GM12872 (cell line): ENCODE measurements around the gene FNDC5.

Source experiments
- TF ChIP-seq, protein P1 (sequence below): IDR thresholded peaks from 3 replicates; pipeline ENCODE4 v1.5.1; 2011; ENCODE audit warnings: low read depth, mild to moderate bottlenecking, low read length, moderate library complexity; ENCODE audit not compliant: insufficient read depth

FNDC5 gene

DNA sequence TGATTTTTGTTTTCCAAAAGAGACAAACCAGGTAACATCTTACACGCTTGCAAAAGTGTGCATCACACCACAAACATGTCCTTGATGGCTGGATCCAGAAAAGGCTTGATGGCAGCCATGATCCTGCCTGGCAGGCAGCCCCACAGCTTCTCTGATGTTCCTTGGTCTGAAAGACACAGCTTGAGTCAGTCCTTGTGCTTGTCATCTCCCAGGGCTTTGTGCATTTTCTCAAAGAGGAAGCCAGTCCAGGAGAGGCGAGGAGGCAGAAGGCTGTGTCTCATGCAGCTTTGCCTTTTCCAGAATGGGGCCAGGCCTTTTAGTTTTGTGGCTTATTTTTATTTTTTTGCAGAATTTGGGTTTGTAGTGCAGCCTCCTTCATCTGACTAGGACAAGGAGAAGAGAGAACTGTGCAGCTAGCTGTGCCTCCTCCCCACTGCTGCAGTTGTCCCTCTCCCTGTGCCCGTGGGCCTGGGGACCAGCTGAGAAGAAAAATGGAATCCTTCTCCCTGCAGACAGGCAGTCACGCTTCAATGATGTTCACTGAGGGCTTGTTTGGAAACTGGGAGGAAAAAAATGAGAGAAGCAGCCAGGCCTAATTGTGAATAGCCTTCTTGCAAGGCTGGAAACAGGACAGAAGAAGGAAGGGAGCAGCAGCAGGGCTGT is 7.4 kb downstream of the FNDC5 start:
- TF ChIP-seq, protein P1, sequence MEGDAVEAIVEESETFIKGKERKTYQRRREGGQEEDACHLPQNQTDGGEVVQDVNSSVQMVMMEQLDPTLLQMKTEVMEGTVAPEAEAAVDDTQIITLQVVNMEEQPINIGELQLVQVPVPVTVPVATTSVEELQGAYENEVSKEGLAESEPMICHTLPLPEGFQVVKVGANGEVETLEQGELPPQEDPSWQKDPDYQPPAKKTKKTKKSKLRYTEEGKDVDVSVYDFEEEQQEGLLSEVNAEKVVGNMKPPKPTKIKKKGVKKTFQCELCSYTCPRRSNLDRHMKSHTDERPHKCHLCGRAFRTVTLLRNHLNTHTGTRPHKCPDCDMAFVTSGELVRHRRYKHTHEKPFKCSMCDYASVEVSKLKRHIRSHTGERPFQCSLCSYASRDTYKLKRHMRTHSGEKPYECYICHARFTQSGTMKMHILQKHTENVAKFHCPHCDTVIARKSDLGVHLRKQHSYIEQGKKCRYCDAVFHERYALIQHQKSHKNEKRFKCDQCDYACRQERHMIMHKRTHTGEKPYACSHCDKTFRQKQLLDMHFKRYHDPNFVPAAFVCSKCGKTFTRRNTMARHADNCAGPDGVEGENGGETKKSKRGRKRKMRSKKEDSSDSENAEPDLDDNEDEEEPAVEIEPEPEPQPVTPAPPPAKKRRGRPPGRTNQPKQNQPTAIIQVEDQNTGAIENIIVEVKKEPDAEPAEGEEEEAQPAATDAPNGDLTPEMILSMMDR = no peak

DNA sequence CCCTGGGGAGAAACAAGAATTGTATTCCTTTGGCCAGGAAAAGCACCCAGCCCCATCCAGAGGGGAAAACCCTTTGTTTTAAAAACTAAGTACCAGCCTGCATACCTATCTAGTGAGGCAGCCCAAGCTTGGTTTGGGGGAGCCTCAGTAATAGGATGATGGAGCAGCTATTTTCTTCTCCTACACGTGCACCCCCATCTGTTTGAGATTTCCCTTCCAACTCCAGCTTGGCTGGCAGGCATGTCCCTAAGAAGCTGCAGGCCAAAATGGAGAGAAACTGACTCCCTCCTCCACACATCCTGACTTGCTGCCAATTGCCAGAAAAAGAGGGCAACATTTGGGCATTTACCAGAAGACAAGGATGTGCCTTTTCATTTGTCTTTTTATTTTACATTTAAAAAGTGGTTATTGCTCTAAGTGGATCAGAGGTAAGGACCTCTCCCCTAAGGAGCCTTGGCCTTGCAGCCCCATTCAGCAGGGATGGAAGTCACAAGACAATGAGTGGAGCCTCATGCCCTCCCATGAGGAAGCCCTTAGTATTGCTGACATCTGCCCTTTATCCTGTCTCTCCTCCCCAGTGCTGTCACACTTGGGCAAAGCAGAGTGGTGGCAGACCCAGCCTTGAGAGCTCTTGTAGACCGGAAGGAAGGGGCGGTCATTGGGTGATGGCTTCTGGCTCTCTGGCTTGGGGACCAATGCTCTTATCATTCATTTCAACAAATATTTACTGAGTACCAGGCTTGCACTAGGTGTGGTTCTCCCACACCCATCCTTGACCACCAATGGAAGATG is 8.6 kb downstream of the FNDC5 start:
- TF ChIP-seq, protein P1 = no peak

DNA sequence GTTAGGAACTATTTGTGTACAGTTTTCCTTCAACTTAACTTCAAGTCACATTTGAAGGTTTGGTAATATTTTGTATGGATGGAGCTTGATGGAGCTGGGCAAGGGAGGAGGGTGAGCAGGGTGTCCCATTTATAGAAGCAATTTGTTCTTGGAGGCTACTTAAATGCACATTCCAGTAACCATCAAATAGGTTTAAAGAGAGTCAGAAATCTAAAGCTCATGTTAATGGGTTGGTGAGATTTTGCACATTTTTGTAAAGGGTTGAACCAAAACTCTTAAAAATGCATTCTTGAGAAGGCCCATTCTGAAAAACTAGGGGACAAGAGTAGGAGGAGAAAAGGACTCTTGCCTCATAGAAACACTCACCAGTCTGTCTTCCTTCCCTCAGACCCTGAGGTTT is 10.1 kb downstream of the FNDC5 start:
- TF ChIP-seq, protein P1 = no peak

DNA sequence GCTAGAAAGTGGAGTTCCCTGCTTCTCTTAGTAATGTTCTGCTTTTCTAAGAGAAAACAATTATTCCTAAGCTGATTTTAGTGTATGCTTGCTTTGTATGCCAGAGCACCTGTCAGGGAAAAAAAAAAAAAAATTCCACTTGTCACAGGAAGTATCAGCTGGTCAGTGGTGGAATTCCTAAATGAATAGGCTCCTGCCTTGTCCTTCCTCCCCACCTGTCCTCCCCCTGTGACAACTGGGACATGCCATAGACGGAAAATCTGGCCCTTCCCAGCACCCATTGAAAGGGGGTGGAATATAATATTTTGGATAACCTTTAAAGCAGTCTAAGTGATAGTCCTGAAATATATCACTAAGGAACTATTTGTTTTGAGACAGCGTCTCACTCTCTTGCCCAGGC is 10.8 kb downstream of the FNDC5 start:
- TF ChIP-seq, protein P1 = no peak

DNA sequence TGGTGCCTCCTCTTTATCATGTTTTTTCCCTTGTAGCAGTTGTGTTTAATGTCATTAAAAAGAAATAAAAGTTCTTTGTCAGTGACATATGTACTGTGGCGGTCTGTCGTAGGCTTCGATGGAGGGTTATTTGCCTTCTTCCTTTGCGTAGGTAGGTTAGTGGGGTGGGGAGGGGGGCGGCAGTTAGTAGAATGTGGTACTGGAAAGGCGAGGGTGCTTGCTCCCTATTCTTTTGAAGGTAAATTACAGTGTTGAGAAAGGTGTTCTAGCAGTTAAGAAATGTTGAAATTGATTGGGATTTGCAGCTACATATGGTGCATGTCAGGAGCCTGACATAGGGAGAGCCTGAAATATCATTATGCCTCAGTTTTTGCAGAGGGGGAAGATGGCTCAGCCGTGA is 11.9 kb downstream of the FNDC5 start:
- TF ChIP-seq, protein P1 = no peak

DNA sequence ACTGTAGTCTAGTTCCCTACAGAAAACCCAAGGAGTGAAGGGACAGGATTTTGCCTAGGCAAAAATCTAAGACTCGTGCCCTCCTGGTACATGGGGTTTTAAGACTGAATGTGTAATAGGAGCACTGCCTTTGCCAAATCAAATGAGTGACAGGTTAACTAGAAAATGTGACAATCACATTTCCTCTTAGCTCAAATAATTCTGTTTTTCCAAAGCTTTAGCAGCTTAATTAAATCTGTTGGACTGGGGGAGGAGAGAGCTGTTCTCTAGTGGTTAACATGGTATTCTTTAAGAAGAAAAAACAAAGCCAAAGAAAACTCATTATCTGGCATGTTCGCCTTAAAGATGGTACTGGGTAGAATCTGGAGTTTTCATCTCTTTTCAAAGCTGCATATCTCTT is 12.6 kb downstream of the FNDC5 start:
- TF ChIP-seq, protein P1 = no peak

DNA sequence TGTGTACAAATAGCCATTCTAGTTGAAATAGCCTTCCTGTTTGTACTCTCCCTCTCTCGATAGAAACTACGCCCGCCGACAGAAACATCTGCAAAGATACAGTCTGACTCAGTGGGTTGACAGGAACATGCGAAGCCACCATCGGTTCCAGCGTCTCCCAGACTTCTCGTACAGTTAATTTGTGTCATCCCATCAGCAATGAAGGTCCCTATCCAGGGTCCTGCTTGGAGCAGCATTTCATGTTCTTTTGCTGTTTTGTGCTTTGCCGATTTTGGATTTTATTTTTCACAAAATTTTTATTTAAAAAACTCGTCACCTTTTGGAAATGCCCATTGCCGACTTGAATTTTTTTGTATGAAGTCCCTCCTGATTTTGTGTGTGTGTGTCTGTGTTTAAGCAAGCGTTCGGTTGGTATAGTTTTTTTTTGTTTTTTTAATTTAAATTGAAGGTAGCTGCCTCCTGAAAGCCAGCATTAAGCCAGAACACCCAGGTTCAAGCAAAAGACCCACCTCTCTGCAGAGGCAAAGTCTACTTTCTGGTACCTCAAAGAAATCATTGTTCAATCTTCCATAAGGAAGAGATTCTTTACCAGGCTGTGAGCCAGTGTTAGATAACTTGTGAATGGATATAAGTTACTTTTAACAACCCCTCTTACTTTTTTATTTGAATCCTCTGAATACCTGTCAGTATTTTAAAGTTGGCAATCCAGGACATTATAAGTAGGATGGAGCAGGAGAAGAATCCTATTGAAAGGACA is 14.7 kb downstream of the FNDC5 start:
- TF ChIP-seq, protein P1 = no peak
